H1 (cell line): Measurements from ENCODE around the gene CHD9. TPM values are rescaled to one million over a fixed set of nuclear protein-coding genes. Genes with fewer than 3 reads are reported as not detected.

Experiments
- CREB1 ChIP-seq: IDR thresholded peaks from 2 replicates; pipeline ENCODE4 v1.6.1; 2012; ENCODE audit warnings: inconsistent platforms
- NRF1 ChIP-seq: IDR thresholded peaks from 2 replicates; pipeline ENCODE4 v1.6.1; 2011; ENCODE audit warnings: mild to moderate bottlenecking, low read depth, low read length, improper control_type of control experiment
- SP1 ChIP-seq: IDR thresholded peaks from 2 replicates; pipeline ENCODE4 v1.6.1; 2011; ENCODE audit warnings: low read depth, low read length
- polyA plus RNA-seq, 7 experiments: library from polyadenylated mRNA; depleted of rRNA in 3 of 7; stranded (reverse) in 5 of 7; unstranded in 2 of 7; fragments of >200 nt in 5 of 7; fragments of 200-250 nt in 2 of 7; gene quantifications; 1 replicate in 5 of 7; 2 replicates in 1 of 7; 4 replicates in 1 of 7; pipeline versions ENCODE4 v1.2.1 to v1.2.3, GENCODE V29; 2011 to 2013; ENCODE audit warnings: missing spikeins in 2 of 7, mixed read lengths in 2 of 7
- total RNA-seq: library from RNA; stranded (reverse); fragmentation: NEBNext Ultra II Directional; extraction: Animal tissue kit (Norgen Biotek cat#: 25700); gene quantifications from 2 replicates; pipeline ENCODE4 v1.2.1, GENCODE V29; 2021
- TF ChIP-seq, protein P1 (sequence below): IDR thresholded peaks from 2 replicates; pipeline ENCODE4 v1.6.1; 2012; ENCODE audit warnings: low read length, inconsistent platforms
- TF ChIP-seq, protein P2 (sequence below): IDR thresholded peaks from 2 replicates; pipeline ENCODE4 v1.6.1; 2011; ENCODE audit warnings: low read depth, mild to moderate bottlenecking, low read length; ENCODE audit not compliant: insufficient read depth

Gene CHD9
- total and polyA plus RNA-seq, 2 of the 8 experiments (the other 6 are each of a cell fraction or from before 2014, with no cell fraction given): 9.9 to 32.4 TPM

DNA sequence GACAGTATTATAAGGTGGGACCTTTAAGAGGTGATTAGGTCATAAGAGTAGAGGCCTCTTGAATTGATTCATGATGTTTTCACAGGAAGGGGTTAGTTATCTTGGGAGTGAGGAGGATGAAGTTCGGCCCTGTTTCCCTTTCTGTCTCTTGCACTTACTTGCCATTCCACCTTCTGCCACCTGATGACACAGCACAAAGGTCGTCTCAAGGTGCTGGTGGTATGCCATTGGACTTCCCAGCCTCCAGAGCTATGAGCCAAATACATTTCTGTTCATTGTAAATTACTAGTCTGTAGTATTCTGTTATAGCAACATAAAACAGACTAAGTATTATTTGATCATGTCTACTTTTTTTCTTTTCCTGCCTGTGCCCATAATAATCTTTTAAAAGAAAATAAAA is 23.5 kb downstream of the CHD9 start (continued):
- TF ChIP-seq NRF1: no peak
- no peak for TF ChIP-seq SP1
- no peak for TF ChIP-seq CREB1
- TF ChIP-seq, protein P1, sequence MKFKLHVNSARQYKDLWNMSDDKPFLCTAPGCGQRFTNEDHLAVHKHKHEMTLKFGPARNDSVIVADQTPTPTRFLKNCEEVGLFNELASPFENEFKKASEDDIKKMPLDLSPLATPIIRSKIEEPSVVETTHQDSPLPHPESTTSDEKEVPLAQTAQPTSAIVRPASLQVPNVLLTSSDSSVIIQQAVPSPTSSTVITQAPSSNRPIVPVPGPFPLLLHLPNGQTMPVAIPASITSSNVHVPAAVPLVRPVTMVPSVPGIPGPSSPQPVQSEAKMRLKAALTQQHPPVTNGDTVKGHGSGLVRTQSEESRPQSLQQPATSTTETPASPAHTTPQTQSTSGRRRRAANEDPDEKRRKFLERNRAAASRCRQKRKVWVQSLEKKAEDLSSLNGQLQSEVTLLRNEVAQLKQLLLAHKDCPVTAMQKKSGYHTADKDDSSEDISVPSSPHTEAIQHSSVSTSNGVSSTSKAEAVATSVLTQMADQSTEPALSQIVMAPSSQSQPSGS: no peak
- TF ChIP-seq, protein P2, sequence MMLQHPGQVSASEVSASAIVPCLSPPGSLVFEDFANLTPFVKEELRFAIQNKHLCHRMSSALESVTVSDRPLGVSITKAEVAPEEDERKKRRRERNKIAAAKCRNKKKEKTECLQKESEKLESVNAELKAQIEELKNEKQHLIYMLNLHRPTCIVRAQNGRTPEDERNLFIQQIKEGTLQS: no peak
- TF ChIP-seq, all 59 proteins: peak for 0
